ENCODE measurements around the gene OLFML3.
"Not testable (repeated sequence)": the region's sequence is repeated elsewhere in the genome, so short reads cannot be mapped to it uniquely, and the experiment has no call there.

OLFML3 gene

GRCh38 chr1:113978863-113979702, at the start of gene OLFML3:
Gene OLFML3, plus strand, starts transcription at chr1:113979474. Its CDS starts 43 bp downstream, at chr1:113979517.
- DNase-seq: peak; percentile 71 to 90

- DNase-seq: peak; percentile 42 to 57
These were observed 49.4 kb upstream of the OLFML3 start for GRCh38 chr1:113929750-113930498.

GRCh38 chr1:113930499-113931161, 48.6 kb upstream of the OLFML3 start:
- DNase-seq: peak; percentile 74 to 86

GRCh38 chr1:113931451-113931851, 47.8 kb upstream of the OLFML3 start:
- no peak for DNase-seq

GRCh38 chr1:113934006-113934405, 45.3 kb upstream of the OLFML3 start:
- DNase-seq: no peak

- DNase-seq: no peak
These were observed 44.7 kb upstream of the OLFML3 start for GRCh38 chr1:113934511-113935055.

- DNase-seq: no peak
These were observed 44.1 kb upstream of the OLFML3 start for GRCh38 chr1:113935176-113935575.

GRCh38 chr1:113935970-113936369, 43.3 kb upstream of the OLFML3 start:
- no peak for DNase-seq

- no peak for DNase-seq
These were observed 42.1 kb upstream of the OLFML3 start for GRCh38 chr1:113937146-113937545.

- no peak for DNase-seq
These were observed 41.1 kb upstream of the OLFML3 start for GRCh38 chr1:113938192-113938591.

GRCh38 chr1:113940365-113941244, 38.7 kb upstream of the OLFML3 start:
- no peak for DNase-seq

GRCh38 chr1:113941245-113941559, 38.1 kb upstream of the OLFML3 start:
- no peak for DNase-seq

GRCh38 chr1:113942527-113942926, 36.7 kb upstream of the OLFML3 start:
- no peak for DNase-seq

GRCh38 chr1:113943028-113943811, 36.1 kb upstream of the OLFML3 start:
- peak; percentile 92 to 95 for DNase-seq

- DNase-seq: no peak
These were observed 33.9 kb upstream of the OLFML3 start for GRCh38 chr1:113945329-113945728.

GRCh38 chr1:113946112-113946511, 33.2 kb upstream of the OLFML3 start:
- DNase-seq: no peak

- DNase-seq: no peak
These were observed 32.4 kb upstream of the OLFML3 start for GRCh38 chr1:113946678-113947387.

- no peak for DNase-seq
These were observed 31.7 kb upstream of the OLFML3 start for GRCh38 chr1:113947388-113948107.

GRCh38 chr1:113948151-113948550, 31.1 kb upstream of the OLFML3 start:
- DNase-seq: not testable (repeated sequence)

- no peak for DNase-seq
These were observed 30.3 kb upstream of the OLFML3 start for GRCh38 chr1:113949007-113949406.

All from inflammatory macrophage treated with lipopolysaccharide for 1 hour (primary cell).